AG09319 (cell line): ENCODE measurements around the gene CYP1A2.

Experiments
- DNase-seq: peaks from one replicate; pipeline ENCODE4 v3.0.0-alpha.2; 2010; ENCODE audit warnings: low read depth; ENCODE audit errors: extremely low read depth
- CTCF ChIP-seq: IDR thresholded peaks from 2 replicates; pipeline ENCODE4 v1.5.1; 2011; ENCODE audit warnings: low read depth, mild to moderate bottlenecking, inconsistent platforms, low read length, moderate library complexity

Gene CYP1A2

GRCh38 chr15:74762791-74763150, 14.1 kb downstream of the CYP1A2 start:
- TF ChIP-seq CTCF, result no peak
- DNase-seq, result no peak

DNA sequence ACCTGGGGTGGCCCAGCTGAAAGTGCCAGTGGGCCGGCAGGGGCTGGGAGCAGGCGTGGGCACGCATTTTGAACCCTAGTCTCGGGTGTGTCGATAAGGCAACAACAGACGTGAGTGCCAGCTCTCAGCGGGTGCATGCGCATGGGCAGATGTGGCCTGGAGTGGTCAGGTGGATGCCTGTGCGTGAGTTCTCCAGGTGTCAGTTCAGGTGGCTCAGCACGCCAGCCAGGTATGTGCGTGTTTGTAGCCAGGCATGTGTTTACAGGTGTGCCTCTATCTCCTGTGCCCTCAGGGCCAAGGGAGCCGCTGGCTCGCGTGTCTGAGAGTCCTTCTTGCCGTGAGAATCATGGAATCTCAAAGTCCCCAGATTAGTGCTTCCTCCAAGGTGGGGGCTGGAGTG, 14.8 kb downstream of the CYP1A2 start:
- DNase-seq, result no peak
- no peak for TF ChIP-seq CTCF

DNA sequence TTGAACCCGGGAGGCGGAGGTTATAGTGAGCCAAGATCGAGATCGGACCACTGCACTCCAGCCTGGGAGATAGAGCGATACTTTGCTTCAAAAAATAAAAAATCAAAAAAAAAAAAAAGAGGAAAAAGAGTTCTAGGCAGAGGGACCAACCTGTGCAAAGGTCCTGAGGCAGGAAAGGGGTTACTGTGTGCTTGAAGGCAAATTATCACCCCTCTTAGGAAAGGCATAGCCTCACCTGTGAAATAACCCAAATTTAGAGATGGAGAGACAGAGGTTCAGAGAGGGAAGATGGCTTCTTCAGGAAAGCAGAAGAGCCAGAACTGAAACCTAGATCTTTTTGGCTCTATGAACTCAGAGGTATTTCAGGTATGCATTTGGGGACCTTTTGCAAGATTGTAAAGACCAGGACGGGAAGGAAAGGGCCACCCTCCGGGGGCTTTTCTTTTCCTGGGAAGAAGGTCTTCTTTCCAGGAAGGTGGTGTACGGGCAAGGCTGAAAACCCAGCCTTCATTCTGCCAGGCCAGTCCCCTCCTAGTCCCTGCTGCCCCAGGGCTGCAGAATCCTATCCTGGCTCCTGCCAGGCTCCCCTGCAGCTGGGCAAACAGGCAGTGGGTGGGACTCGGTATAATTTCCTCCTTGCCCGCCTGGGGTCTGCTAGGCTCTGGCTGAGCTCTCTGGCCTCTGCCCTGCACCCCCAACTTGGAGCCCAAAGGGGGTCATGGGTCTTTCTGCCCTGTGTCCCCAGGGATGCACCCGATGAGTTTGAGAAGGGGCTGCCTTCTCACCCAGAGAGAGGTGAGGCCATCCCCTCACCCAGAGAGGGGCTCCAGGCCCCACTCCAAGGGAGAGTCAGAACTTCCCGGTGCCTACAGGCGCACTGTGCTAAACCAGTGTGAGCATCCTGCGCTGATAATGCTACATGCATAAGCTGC, 18.8 kb downstream of the CYP1A2 start:
- no peak for DNase-seq
- no peak for TF ChIP-seq CTCF

- DNase-seq, result no peak
- no peak for TF ChIP-seq CTCF
These were observed 19.6 kb downstream of the CYP1A2 start for GRCh38 chr15:74768099-74768770.

DNA sequence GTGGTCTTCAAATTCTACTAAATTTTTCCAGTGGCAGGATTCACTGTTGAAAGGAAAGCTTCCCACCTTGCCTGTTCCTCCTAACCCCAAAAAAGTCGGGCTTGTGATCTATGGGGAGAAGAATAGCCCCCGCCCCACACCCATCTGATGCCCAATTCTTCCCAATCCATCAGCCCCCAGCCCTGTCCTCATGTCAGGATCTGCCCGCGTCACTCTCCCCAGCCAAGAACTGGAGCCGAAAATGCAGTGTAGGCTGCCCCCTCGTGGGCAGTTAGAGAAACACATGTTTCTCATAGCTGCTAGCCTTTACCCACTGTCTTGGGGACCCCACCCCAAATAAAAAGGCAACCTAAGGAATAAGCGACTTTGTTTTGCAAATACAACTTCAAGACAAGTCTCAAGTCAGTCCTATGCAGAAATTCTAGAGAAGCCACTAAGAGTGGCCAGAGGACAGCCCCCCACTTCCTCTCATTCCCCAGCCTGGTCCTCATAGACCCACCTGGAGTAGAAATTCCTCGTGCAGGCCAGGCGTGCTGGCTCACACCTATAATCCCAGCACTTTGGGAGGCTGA, 20.2 kb downstream of the CYP1A2 start:
- TF ChIP-seq CTCF, result peak; percentile 74
- no peak for DNase-seq

- TF ChIP-seq CTCF, result no peak
- DNase-seq, result no peak
These were observed 20.9 kb downstream of the CYP1A2 start for GRCh38 chr15:74769463-74770025.
